Loucy (cell line): Measurements from ENCODE around the gene EXD3.

Source experiments
- H2AFZ ChIP-seq: fragments of 200-600 bp; sonication (generic); 2 replicates; pipeline ENCODE4 v1.6.0; 2016; ENCODE audit warnings: antibody characterized with exemption, mild to moderate bottlenecking, low read length, moderate library complexity
- H3F3A ChIP-seq: fragments of 200-600 bp; 2 replicates; pipeline ENCODE4 v1.6.0; 2016; ENCODE audit warnings: antibody characterized with exemption, low read depth, mild to moderate bottlenecking
- H3K27me3 ChIP-seq: fragments of 200-600 bp; sonication (generic); 2 replicates; pipeline ENCODE4 v1.6.1; 2014; ENCODE audit warnings: low read length, mild to moderate bottlenecking; ENCODE audit not compliant: insufficient read depth, poor library complexity, severe bottlenecking
- H3K36me3 ChIP-seq: fragments of 200-600 bp; sonication (generic); 2 replicates; pipeline ENCODE4 v1.6.1; 2016; ENCODE audit warnings: low read length; ENCODE audit not compliant: insufficient read depth
- H3K4me1 ChIP-seq: fragments of 200-600 bp; sonication (generic); 2 replicates; pipeline ENCODE4 v1.5.1; 2014; ENCODE audit warnings: low read length, mild to moderate bottlenecking; ENCODE audit not compliant: insufficient read depth, poor library complexity, severe bottlenecking
- H3K4me2 ChIP-seq: fragments of 200-600 bp; sonication (generic); 2 replicates; pipeline ENCODE4 v1.6.0; 2014; ENCODE audit warnings: antibody characterized with exemption, low read length, low read depth, mild to moderate bottlenecking; ENCODE audit not compliant: poor library complexity, severe bottlenecking
- H3K4me3 ChIP-seq: fragments of 200-600 bp; sonication (generic); 2 replicates; pipeline ENCODE4 v1.5.1; 2014; ENCODE audit warnings: low read length, mild to moderate bottlenecking, mixed read lengths; ENCODE audit not compliant: poor library complexity, severe bottlenecking
- H3K79me2 ChIP-seq: fragments of 200-600 bp; sonication (generic); 2 replicates; pipeline ENCODE4 v1.6.1; 2014; ENCODE audit warnings: low read length; ENCODE audit not compliant: insufficient read depth
- H3K9ac ChIP-seq: fragments of 200-600 bp; sonication (generic); 2 replicates; pipeline ENCODE4 v1.6.0; 2014; ENCODE audit warnings: mild to moderate bottlenecking, low read depth, low read length, moderate library complexity; ENCODE audit not compliant: poor library complexity, severe bottlenecking
- H3K9me2 ChIP-seq: fragments of 200-600 bp; sonication (generic); replicated peaks from 2 replicates; pipeline ENCODE4 v1.6.1; 2016; ENCODE audit warnings: low read depth, low read length, mixed read lengths
- H3K9me3 ChIP-seq: fragments of 200-600 bp; sonication (generic); 2 replicates; pipeline ENCODE4 v1.6.1; 2014; ENCODE audit warnings: mild to moderate bottlenecking, antibody characterized with exemption, low read length, low read depth; ENCODE audit not compliant: insufficient read depth
- H4K20me1 ChIP-seq: fragments of 200-600 bp; sonication (generic); 2 replicates; pipeline ENCODE4 v1.6.0; 2014; ENCODE audit warnings: antibody characterized with exemption, low read length, mild to moderate bottlenecking; ENCODE audit not compliant: insufficient read depth, poor library complexity, severe bottlenecking
- EZH2phosphoT487 ChIP-seq: fragments of 200-600 bp; IDR thresholded peaks from 2 replicates; pipeline ENCODE4 v1.6.1; 2018; ENCODE audit warnings: antibody characterized with exemption, mild to moderate bottlenecking, moderate library complexity, borderline replicate concordance
- TF ChIP-seq, protein P1 (sequence below): fragments of 200-600 bp; sonication (generic); conservative IDR thresholded peaks from 2 replicates; pipeline ENCODE4 v1.5.1; 2014; ENCODE audit warnings: mild to moderate bottlenecking, antibody characterized with exemption, low read length

EXD3 gene

DNA sequence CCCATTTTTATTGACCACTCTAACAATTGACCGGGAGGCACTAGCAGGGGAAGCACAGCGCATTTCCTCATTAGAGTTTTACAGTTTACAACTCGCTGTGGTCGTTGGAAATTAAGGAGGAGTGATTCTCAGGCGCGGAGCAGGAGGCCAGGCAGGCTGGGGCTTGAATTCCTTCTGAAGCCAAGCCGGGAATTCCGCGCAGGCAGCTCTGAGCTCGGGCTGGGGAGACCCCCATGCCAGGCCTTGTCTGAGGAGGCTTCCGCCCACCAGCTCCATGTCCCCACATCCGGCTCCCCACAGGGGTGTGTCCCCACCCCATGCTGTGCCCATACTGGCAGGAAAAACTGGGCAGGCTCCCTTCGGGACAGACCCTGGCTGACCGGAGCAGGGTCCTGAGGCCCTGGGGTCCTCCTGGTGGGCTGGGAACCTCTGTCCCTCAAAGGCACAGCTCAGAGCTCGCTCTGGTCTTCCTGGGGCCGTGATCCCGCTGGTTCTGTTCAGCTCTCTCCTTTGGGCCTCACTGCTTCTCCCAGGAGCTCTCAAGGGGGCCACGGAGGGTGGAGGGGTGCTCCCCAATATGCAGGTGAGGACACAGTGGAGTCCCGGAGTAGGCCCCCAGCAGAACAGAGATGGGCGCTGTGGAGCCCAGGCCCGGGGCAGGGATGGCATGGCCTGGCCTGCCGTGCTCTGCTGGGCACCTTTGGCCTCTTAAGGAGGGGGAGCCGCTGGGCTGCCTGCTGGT lies 119.6 kb downstream of the EXD3 start:
- TF ChIP-seq, protein P1, sequence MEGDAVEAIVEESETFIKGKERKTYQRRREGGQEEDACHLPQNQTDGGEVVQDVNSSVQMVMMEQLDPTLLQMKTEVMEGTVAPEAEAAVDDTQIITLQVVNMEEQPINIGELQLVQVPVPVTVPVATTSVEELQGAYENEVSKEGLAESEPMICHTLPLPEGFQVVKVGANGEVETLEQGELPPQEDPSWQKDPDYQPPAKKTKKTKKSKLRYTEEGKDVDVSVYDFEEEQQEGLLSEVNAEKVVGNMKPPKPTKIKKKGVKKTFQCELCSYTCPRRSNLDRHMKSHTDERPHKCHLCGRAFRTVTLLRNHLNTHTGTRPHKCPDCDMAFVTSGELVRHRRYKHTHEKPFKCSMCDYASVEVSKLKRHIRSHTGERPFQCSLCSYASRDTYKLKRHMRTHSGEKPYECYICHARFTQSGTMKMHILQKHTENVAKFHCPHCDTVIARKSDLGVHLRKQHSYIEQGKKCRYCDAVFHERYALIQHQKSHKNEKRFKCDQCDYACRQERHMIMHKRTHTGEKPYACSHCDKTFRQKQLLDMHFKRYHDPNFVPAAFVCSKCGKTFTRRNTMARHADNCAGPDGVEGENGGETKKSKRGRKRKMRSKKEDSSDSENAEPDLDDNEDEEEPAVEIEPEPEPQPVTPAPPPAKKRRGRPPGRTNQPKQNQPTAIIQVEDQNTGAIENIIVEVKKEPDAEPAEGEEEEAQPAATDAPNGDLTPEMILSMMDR = no peak
- TF ChIP-seq EZH2phosphoT487 = no peak
- no peak overlapping the region for H3K4me3 ChIP-seq
- no peak overlapping the region for H3K4me2 ChIP-seq
- H2AFZ ChIP-seq = no peak overlapping the region
- H3K4me1 ChIP-seq = no peaks in the 10 kb centered on the region
- H3K27me3 ChIP-seq = no peaks in the 10 kb centered on the region
- no peaks in the 10 kb centered on the region for H4K20me1 ChIP-seq
- H3K79me2 ChIP-seq = no peaks in the 10 kb centered on the region
- no peaks in the 10 kb centered on the region for H3K9me3 ChIP-seq
- H3F3A ChIP-seq = no peaks in the 10 kb centered on the region
- no peaks in the 10 kb centered on the region for H3K36me3 ChIP-seq
- no peak overlapping the region for H3K9ac ChIP-seq
- no peaks in the 10 kb centered on the region for H3K9me2 ChIP-seq

DNA sequence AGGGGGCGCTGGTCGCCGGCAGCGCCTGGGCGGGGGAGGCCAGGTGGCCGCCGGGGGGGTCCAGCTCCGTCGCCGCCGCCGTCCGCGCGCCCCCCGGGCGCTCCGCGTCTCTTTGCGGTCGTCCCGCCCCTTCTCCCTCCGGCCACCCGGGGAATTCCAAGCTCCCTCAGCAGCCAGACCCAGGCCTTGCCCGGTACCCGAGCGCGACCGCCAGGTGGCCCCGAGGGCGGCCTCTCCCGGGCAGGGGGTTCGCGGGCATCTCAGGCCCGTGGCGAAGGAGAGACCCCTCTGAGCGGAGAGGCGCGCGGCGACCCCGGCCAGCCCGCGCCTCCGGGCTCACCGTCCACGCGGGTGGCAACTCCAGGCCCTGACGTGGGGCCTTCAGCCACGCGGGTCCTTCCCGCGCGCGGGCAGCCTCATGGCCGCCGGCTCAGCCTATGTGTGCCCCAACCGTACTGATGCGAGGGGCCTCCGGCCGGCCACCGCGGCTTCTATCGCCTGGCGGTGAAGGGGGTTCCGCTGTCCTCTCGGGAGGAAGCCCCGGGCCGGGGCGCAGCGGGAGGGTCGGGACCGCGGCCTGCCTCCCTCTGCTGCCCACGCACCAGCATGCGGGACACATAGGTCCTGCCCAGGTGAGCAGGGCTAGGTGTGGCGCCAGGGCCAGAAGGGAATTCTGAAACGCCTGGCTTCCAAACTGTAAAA lies 120.4 kb downstream of the EXD3 start:
- H3F3A ChIP-seq = no peaks in the 10 kb centered on the region
- H3K9ac ChIP-seq = no peak overlapping the region
- no peaks in the 10 kb centered on the region for H3K9me2 ChIP-seq
- H3K4me3 ChIP-seq = no peak overlapping the region
- no peaks in the 10 kb centered on the region for H3K9me3 ChIP-seq
- no peaks in the 10 kb centered on the region for H3K36me3 ChIP-seq
- H3K4me1 ChIP-seq = no peaks in the 10 kb centered on the region
- H2AFZ ChIP-seq = no peak overlapping the region
- no peaks in the 10 kb centered on the region for H3K27me3 ChIP-seq
- TF ChIP-seq EZH2phosphoT487 = no peak
- TF ChIP-seq, protein P1 = no peak
- H4K20me1 ChIP-seq = no peaks in the 10 kb centered on the region
- no peak overlapping the region for H3K4me2 ChIP-seq
- H3K79me2 ChIP-seq = no peaks in the 10 kb centered on the region

DNA sequence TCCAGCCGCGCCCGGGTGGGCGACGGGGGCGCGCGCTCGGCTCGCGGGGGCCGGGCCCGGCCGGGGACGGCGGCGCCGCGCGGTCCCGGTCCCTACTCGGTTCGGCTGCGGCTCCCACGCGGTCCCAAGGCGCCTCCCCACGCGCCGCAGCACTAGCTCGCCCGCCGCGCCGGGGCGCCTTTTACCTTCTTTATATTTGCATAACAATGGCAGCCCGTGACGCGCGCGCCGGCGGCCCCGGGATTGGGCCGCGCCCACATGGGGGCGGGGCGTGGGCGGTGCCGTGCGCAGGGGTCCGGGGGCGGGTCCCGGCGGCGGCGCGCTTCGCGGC lies 120.9 kb downstream of the EXD3 start, which contains the start of gene NRARP:
Gene NRARP, minus strand, starts transcription at position 154 of the 331 bp plus-strand sequence. CDS start 343 bp downstream, outside the sequence.
- H3K9ac ChIP-seq = no peak within 1 kb of the TSS

More for the DNA sequence above, 120.9 kb downstream of the EXD3 start, which contains the start of gene NRARP:
- H3F3A ChIP-seq = no peaks in the 10 kb centered on the region
- no peaks in the 10 kb centered on the region for H3K27me3 ChIP-seq
- no peaks in the 10 kb centered on the region for H3K4me1 ChIP-seq
- no peak for TF ChIP-seq EZH2phosphoT487
- TF ChIP-seq, protein P1 = no peak
- no peaks in the 10 kb centered on the region for H3K9me2 ChIP-seq
- no peaks in the 10 kb centered on the region for H3K79me2 ChIP-seq
- H2AFZ ChIP-seq = no peak within 1 kb of the TSS
- H3K36me3 ChIP-seq = no peaks in the 10 kb centered on the region
- no peak within 1 kb of the TSS for H3K4me2 ChIP-seq
- H4K20me1 ChIP-seq = no peaks in the 10 kb centered on the region
- no peaks in the 10 kb centered on the region for H3K9me3 ChIP-seq
- H3K4me3 ChIP-seq = no peak within 1 kb of the TSS
